NCI-H187 treated with DMSO at 0.1 percent for 48 hours (cell line): ENCODE results near the gene ZNF12.
"Not testable (repeated sequence)": the region's sequence is repeated elsewhere in the genome, so short reads cannot be mapped to it uniquely, and the experiment has no call there.

Experiments
- DNase-seq: peaks from one replicate; lab custom pipeline; 2025; lab: John Stamatoyannopoulos, UW

The ZNF12 gene

DNA sequence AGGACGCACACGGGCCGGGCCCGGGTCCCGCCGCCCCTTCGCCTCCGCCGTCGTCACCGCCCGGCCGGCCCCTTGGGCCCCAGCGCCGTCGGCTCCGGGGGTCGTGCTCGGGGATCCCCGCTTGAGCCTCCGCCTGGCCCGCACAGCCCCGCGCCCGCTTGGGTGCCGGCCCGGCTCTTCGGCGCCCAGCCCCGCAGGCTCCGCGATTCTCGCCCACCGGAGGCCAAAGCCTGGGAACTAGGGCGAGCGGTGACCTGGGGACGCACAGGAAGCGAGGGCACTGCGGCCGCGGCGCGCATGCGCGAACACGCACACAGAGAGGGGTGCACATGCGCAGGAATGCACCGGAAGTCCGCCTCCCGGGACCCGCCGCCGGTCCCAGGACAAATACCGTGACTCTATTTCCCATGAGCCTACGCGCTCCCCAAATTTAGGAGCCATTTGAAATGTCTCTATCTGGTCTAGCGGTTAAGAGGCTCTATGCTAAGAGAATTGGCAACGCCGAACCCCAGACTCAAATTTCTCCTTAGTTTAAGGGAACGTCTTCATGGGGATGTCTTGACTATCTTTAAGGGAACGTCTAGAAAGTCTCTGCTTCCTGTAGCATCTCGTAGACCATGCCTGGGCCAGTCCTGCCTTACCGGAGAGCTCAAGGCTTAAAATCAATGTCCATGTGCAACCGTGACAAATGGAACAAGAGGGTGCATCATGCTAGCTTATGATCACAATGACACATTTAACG is at the start of gene ZNF12:
ZNF12 (minus strand) TSS at position 282 of the 742 bp plus-strand sequence. CDS start 1,774 bp downstream, outside the sequence.
- DNase-seq = peak; percentile 17

DNA sequence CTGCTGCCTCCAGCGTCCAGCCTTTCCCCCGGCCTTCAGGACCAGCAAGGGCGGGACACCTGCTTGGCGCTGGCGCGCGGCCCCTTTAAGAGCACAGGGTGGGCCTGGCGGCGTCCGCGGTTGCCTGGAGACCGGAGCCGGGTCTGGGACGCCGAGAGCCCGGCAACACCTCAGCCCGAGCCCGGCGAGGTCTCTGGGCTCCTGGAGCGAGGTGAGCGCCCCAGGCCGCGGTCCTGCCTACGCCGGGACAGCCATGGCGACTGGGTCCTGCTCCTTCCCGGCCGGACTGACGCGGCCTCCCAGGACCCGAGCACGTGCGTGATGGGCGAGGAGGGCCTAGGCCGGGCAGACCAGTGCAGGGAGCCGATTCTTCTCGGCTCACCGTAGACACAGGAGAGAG is 47.2 kb upstream of the ZNF12 start, which contains the start of gene RSPH10B2:
RSPH10B2 (plus strand) TSS at position 140 of the 400 bp plus-strand sequence. CDS start 3,575 bp downstream, outside the sequence.
- DNase-seq = not testable (repeated sequence)

DNA sequence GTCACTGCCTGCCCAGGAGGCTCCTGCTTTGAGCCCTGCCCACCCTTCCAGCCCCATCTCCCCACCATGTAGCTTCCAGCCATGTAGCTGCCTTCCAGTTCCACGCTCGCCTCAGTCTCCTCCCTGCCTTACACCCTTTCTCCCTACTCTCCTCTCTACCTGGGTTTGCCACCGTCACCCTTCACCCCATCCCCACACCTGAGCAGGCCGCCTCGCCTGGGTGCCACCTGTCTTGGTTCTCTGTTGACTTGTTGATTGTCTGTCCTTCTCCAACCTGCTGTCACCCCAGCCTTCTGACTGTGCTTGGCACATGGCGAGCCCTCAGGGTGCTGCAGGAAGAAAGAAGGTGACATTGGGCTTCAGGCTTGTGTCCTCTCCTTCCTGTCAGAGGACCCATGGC is 43.4 kb upstream of the ZNF12 start:
- DNase-seq = not testable (repeated sequence)

DNA sequence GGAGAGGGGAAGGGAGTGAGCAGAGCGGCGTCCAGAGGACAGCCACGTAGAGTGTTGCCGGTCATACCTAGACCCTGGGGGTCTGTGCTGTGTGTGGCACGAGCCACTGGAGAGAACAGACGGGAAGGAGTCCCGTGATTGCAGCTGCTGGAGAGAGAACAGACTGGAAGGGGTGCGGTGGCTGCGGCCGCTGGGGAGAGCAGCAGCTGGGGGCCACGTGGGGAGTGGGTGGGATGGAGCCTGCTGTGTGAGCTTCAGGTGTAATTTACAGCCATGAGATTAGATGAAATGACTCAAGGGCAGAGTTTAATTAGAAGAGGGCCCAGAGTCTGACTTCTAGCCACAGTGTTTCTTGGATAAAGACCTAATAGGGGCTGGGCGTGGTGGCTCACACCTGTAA is 42.6 kb upstream of the ZNF12 start:
- not testable (repeated sequence) for DNase-seq

DNA sequence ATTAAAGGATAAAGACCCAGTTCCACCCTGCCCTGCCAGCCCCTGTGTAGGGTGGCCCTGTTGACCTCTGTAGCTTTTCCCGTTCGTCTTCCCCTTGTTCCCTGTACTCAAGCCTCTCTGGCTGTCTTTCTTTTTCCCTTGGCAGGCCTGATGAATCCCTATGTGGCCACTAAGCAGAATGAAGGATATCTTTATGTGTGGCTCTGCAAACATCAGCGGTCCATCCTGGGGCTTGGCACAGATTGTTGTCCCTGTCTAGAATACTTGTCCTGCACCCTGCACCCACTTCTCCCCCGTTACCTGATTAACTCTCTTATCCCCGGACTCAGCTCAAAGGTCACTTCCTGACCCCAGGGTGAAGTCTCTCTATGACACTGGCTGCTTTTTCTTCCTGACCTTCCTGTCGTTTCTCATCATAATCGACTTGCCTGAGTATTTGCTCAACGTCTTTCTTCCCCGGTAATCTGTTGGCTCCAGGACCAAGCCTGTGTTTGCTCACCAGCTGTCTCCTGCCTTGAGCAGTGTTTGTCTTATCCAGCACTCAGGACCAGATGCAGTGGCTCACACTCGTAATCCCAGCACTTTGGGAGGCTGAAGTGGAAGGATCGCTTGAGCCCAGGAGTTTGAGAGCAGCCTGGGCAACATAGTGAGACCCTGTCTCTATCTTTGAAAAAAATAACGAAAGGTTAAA is 37.8 kb upstream of the ZNF12 start:
- DNase-seq = not testable (repeated sequence)

DNA sequence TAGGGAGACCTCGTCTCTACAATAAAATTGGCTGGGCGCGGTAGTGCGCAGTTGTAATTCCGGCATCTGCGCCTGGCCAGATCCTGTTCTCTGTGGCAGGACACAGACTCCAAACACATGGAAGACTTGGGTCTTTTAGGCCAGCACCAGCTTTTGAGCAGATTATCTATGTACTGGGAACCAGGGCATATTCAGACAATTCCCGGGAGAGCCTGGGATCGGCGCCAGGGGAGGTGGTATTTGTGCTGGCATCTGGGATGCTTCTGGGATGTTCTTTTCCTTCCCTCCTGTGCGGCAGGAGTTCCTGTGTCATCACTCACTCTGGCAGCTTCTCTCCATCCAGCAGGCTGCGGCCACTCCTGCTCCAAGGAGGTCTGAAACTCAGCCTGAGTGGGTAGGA is 31.7 kb upstream of the ZNF12 start:
- DNase-seq = not testable (repeated sequence)

DNA sequence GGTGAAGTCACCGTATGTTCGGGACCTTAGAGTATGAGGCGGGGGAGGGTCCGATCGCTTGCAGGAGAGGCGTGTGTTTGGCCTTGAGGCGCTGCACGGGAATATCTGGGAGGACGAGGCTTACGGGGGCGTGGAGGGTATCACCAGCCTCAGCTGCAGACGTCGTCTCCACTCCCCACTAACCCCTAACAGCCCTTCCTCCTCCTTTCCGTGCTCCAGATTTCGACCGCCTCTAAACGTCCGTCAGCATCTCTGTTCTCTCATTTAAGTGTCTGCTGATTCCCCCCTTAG is 23.5 kb upstream of the ZNF12 start:
- no peak for DNase-seq

DNA sequence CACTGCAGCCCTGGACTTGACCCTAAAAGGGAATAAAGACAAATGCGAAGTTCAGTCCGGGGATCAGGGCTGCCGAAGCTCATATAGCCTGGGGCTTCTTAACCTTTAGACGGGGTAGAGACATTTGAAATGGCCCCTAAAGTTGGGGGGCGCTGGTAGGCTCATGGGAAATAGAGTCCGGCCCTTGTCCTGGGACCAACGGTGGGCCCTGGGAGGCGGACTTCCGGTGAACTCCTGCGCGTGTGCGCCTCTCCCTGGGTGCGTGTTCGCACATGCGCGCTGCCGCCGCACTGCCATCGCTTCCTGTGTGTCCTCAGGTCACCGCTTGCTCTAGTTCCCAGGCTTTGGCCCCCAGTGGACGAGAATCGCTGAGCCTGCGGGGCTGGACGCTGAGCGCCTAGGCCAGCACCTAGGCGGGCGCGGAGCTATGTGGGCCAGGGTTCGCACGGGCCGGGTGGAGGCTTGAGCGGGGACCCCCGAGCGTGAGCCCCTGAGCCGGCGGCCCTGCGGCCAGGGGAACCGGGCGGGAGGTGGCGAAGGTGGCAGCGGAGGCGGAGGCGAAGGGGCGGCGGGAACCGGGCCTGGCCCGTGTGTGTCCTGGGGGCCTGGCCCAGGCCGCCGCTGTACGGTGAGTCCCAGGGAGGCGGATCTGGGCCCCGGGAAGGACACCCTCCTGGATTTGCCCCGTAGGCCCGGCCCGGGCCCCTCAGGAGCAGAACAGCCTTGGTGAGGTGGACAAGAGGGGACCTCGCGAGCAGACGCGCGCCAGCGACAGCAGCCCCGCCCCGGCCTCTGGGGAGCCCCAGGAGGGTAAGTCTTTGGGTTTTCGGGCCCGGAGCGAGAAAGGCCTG is 23.0 kb upstream of the ZNF12 start:
- no peak for DNase-seq

DNA sequence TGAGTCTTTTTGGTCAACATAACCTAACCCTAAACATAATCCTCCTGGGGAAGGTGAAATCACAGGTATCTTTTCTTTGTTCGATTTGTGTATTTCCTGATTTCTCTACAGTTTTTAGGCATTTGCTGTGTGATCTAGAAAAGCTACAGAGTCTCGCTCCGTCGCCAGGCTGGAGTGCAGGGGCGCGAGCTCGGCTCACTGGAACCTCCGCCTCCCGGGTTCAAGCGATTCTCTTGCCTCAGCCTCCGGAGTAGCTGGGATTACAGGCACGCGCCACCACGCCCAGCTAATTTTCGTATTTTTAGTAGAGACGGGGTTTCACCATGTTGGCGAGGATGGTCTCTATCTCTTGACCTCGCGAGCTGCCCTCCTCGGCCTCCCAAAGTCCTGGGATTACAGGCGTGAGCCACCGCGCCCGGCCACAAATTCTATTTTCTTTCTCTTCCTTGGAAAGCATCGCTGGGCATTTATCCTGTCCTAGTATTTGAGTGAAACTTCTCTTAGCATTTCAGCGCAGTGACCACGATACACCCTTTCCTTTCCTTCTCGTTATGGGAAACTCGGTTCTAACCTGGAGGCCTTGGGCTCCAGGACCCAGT is 22.2 kb upstream of the ZNF12 start:
- not testable (repeated sequence) for DNase-seq

DNA sequence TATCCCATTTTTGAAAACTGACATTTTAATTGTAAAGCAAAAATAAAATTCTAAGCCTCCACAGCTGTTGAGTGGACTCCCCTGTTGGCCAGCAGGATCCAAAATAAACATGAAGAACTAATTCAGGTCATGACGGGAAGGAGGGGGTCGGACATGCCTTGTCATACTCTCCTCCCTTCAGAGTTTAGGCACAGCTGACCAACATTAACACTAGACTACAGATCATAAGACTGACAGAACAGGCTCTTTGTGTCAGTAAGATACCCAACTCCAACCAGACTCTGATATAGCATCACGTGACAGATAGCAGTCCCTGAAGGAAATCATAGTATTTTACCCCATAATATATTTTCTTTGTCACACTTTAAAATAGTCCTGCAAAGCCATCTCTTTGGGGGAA is 20.9 kb upstream of the ZNF12 start:
- no peak for DNase-seq

DNA sequence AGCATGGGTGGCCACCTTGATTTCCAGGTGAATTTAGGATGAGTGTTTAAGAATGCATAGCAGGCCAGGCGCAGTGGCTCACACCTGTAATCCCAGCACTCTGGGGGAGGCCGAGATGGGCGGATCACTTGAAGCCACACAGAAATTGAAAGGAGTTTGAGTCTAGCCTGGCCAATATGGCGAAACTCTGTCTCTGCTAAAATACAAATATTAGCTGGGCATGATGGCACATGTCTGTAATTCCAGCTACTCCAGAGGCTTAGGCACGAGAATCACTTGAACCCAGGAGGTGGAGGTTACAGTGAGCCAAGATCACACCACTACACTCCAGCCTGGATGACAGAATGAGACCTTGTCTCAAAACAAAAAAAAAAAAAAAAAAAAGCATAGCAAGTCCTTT is 19.6 kb upstream of the ZNF12 start:
- not testable (repeated sequence) for DNase-seq

DNA sequence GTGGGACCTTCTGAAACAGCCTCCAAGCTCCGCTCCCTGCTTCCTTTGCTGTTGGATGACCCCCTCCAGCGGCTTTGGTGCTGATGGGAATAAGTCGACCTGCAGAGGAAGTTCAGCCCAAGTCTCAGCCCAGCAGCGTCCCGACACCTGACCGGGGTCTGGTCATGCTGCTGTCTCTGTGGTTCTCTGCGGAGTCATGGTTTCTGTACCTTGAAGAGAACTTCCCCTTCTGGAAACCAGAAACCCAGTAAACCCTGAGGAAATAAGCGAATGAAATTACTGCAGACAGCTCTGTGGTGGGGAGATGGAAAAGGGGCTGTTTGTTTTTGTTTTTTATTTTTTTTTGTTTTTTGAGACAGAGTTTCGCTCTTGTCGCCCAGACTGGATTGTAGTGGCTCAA is 18.3 kb upstream of the ZNF12 start:
- DNase-seq = no peak

DNA sequence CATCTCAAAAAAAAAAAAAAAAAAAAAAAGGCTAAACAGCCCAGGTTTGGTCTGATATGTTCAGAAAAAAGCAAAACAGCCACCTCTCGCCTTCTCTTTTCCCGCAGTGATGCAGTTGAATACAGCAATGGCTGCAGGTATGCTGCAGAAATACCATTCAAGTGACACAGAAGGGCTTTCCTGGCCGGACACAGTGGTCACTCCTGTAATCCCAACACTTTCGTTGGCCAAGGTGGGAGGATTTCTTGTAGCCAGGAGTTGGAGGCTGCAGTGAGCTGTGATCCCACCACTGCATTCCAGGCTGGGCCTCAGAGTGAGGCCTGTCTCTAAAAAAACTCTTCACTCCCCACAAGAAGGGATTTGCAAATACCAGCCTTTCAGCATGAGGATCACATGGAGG is 17.6 kb upstream of the ZNF12 start:
- not testable (repeated sequence) for DNase-seq

DNA sequence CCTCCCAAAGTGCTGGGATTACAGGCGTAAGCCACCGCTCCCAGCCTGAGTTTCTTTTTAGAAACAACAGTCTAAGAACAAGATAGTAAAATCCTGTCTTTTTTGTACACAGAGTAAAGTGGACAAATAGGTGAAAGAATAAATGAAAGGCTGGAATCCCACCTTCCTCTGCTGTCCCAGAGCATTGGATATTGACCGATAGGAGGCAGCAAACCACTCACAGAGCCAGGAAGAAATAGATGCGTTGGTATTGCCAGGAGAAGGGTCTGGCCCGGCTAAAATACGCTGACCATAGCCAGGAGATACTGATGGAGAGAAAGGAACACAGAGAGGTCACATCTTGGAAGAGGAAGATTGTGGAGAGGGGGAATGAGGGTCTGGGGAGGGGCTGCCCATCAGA is 11.4 kb upstream of the ZNF12 start:
- DNase-seq = no peak

DNA sequence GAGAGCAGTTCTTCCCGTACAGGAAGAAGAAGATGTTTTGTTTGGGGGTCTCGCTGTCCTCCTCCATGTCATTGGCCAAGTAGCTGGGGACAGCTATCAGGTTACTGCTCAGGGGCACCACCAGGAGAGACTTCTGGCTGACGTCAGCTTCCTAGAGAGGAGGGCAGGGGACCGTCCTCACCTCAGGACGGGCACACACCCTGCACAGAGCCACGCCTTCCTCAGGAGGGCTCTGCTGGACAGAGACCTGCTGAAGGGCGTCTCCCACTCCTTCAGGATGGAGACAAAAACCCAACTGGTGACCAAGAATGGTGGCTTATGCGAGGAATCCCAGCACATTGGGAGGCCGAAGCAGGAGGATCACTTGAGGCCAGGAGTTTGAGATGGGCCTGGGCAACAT is 9.2 kb upstream of the ZNF12 start:
- DNase-seq = not testable (repeated sequence)

DNA sequence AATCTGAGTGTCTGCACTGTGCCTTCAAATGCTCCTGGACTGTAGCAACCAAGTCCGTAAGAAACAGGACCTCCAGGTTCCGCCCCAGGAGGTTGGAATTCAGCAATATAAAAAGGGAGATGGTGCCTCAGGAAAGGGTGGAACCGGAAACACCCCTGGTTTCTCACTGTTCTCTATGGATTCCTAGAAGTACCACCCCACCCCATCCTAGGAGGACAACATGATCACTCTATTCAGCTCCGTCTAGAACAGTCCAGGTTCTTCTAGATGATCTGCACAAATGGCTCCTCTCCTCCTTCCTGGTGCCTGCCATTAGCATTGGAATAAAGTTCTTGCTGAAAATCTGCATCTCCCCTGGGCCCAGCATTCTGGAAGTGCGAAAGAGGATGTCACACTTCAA is 7.6 kb upstream of the ZNF12 start:
- no peak for DNase-seq

DNA sequence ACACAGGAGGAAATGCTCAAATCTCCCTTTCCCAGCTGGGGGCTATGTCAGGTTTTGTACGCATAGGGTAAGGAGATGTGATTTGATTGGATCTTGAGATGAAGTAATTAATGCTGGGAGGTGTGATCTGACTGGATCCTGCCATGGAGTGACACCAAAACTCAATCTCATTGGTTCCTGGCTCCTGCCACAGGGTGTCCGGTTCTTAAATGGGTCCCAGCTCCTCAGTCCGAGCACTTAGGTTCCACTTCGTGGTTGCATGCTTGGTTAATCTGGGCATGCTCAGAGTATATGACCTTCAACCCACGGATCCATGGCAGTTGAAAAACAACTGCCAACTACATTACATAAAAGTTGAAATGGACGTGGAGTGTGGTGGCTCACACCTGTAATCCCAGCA is 3.1 kb upstream of the ZNF12 start:
- no peak for DNase-seq

DNA sequence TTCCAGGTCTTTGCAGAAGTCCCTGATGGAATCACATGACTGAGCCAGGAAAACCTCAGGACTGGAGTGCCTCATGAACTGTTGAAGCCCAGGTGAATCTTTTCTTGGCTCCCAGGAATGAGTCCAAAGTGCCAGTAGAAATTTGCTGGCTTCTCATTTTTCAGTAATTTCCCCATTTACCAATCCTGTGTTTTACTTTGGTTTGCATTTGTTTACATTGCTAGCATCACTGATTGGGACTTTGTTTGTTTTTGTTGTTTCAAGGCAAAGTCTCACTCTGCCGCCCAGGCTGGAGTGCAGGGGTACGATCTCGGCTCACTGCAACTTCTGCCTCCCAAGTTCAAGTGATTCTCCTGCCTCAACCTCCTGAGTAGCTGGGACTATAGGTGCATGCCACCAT is 1.6 kb upstream of the ZNF12 start:
- DNase-seq = no peak

DNA sequence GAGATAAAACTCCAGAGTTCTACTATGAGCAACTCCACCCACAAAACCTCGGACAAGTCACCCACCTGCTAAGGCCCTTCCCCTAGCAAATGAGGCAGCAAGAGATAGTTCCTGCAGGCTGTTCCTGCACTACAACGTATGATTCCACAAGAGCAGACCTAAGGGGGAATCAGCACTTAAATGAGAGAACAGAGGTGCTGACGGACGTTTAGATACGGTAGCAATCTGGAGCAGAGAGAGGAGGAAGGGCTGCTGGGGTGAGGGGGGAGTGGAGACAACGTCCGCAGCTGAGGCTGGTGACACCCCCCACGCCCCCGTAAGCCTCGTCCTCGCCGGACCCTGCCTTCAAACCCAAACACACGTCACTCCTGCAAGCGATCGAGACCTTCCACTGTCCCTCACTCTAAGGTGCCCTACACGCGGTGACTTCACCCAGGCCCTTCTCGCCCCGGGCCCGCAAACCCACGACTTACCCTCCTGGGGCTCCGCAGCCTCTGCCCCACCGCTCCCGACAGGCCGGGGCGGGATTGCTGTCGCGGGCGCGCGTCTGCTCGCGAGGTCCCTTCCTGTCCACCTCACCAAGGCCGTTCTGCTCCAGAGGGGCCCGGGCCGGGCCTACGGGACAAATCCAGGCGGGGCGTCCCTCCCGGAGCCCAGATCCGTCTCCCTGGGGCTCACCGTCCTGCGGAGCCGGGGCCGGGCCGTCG is 635 bp downstream of the ZNF12 start:
- DNase-seq = no peak

DNA sequence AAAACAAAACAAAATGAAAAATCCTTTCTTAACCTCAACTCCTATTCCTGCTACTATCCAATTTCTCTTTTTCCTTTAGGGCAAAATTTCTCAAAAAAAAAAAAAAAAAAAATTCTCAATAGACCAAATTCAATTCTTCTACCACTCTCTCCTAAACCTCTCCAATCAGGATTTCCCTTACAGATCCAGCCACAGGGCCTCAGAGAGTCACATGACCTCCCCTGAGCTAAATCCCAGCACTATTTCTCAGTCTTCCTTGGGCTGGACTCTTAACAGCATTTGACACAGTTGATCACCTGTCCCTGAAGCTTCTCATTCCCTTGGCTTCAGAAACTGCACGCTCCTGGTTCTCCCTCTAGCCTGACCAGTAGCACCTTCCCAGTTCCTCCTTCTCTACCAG is 4.9 kb downstream of the ZNF12 start:
- DNase-seq = no peak

DNA sequence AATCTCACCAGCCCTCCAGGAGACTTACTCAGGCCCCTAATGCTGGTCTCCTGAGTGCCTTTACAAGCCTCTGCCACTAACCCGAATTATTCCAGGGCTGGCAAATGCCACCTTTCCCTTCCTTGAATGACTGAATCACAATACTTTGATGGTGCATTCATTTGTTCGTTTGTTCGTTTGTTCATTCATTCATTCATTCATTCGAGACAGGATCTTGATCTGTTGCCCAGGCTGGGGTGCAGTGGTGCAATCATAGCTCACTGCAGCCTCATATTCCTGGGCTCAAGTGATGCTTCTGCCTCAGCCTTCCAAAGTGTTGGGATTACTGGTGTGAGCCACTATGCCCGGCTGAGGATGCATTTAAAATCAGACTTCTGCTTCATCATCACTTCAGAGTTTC is 6.0 kb downstream of the ZNF12 start:
- DNase-seq = no peak

DNA sequence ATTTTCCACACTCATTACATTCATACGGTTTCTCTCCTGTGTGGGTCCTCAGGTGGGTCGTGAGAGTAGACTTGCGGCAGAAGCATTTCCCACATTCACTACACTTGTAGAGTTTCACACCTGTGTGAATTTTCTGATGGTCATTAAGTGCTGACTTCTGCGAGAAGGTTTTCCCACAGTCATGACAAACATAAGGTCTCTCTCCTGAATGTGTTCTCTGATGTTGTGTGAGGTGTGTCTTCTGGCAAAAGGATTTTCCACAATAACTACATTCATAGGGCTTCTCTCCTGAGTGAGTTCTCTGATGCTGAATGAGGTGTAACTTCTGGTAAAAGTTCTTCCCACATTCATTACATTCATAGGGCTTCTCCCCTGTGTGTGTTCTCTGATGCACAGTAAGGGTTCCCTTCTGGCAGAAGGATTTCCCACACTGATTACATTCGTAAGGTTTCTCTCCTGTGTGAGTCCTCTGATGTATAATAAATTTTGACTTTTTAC is 15.1 kb downstream of the ZNF12 start:
- DNase-seq = no peak
